Activated effector memory CD4-positive, alpha-beta T cell treated with Interleukin-2 at 50 U/mL for 16 hours (primary cell): ENCODE measurements around the gene ATP6V1C2.

Experiments
- DNase-seq: peaks from one replicate; pipeline ENCODE4 v3.0.0-alpha.2; 2020

Gene ATP6V1C2

DNA sequence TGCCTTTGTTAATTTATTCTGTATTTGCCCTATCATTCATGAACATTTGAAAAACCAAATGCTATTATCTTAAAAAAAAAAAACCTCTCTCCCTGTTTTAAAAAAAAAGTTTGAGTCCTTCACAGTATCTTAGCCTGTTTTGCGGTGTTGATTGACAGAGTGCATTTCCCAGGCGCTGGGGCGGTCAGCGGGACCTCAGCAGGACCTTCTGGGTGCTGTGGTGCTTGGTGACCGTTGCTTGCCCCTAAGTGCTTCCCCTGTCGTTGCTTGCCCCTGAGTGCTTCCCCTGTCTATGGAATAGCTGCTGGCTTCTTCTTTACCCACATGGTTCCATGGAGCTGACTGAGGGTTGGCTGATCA, 12.1 kb downstream of the ATP6V1C2 start:
- no peak for DNase-seq

- DNase-seq = no peak
These were observed 12.6 kb downstream of the ATP6V1C2 start for GRCh38 chr2:10733980-10734379.

- DNase-seq = no peak
These were observed 16.8 kb downstream of the ATP6V1C2 start for GRCh38 chr2:10738192-10738591.

GRCh38 chr2:10740226-10740625, 18.8 kb downstream of the ATP6V1C2 start:
- DNase-seq = no peak

DNA sequence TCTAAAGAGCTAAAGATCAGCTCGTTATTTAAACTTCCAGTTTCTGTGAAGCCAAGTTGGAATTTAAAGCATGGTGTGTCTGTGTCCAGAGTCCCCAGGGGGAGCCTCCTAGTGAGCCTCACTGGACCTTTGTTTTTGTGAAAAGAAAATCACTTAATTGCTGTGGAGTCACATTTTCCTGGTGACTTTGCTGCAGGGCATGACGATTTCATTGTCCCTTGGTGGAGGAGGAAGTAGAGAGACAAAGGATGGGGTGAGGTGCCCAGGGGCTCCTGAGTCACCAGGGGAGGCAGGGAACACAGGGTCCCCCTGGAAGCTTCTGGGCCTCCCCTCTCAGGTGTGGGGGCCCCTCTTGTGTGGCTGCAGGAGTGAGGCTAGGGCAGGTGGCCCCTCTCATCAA, 19.7 kb downstream of the ATP6V1C2 start:
- no peak for DNase-seq

- DNase-seq = no peak
These were observed 21.2 kb downstream of the ATP6V1C2 start for GRCh38 chr2:10742666-10743065.

DNA sequence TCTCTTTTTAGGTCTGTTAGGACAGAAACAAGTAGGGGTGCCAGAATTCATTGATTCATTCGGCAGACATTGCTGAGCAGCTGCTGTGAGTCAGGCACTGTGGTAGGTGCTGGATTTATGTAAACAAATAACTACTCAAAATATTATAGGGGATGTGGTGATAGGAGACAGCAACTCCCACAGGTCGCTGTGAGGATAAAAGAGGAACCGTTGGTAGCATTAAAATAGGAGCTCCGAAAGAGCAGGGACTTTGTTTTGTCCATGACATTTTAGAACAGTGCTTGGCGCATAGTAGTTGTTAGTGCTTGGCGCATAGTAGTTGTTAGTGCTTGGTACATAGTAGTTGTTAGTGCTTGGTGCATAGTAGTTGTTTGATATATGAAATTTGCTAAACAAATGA, 29.2 kb downstream of the ATP6V1C2 start:
- no peak for DNase-seq

GRCh38 chr2:10752236-10752635, 30.8 kb downstream of the ATP6V1C2 start:
- DNase-seq = no peak

GRCh38 chr2:10753156-10753555, 31.7 kb downstream of the ATP6V1C2 start:
- DNase-seq = no peak

DNA sequence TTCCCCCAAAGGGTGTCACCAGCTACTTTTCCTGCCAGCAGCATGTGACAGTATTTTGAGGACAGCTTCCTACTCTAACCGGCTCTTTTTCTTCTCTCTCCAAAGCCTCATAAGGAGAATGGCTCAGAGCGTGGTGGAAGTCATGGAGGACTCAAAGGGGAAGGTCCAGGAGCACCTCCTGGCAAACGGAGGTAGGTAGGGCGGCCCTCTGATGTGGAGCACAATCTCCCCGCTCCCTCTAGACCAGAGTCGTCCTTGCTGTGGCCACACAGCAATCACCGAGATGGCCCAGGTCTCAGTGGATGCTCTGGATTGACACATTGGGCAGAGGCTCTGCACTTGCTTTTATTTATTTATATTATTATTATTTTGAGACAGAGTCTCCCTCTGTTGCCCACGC, 32.4 kb downstream of the ATP6V1C2 start:
- no peak for DNase-seq

- no peak for DNase-seq
These were observed 34.2 kb downstream of the ATP6V1C2 start for GRCh38 chr2:10755621-10756020.

DNA sequence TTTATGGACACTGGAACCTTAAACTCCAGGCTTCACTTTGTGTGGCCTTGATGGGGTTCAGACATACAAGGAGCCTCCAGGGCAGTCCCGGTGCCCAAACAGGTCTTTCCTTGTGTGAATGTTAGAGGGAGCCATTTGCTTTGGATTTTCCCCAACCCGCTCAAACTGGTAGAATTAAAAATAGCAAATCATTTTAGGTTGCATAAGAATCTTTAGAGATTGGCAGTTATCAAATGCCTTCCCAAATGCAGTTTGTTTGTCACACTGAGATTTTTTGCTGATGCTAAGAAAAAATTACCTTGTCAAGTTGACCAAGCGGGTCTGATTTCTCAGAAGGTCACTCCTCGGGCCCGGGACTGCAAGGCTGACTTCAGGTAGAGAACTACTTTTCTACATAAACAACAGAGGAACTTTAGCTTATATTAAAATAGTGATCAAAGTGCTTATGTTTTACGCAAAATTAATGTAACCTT, 36.4 kb downstream of the ATP6V1C2 start:
- no peak for DNase-seq

DNA sequence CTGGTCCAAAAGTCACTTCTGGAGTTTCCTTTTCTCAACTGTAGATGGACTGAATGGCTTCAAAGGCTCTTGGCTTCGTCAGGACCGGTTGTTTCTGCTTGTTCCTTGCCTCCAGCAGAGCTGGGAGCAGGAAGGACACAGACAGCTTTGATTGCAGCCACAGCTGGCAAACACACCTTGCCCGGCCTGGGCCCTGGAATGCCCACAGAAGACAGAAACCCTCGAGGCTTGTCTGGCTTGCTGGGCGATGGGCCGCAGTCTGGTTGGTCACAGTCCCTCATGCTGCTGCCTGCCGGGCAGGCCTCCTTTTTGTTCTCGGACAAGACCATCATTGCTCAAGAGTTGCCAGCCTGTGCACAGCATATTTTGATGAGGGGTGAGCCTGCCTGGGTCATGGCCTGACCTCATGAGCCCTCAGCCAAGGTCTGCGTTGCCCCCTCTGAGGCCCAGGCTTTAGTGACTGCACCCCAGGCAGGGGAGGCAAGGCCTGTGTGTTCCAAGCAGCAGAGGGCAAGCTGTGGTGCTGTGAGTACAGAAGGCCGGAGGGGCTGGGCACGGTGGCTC, 37.8 kb downstream of the ATP6V1C2 start:
- DNase-seq = no peak

- no peak for DNase-seq
These were observed 39.5 kb downstream of the ATP6V1C2 start for GRCh38 chr2:10760794-10761504.

- no peak for DNase-seq
These were observed 40.2 kb downstream of the ATP6V1C2 start for GRCh38 chr2:10761591-10761990.

GRCh38 chr2:10762651-10763460, 41.4 kb downstream of the ATP6V1C2 start:
- DNase-seq = no peak

DNA sequence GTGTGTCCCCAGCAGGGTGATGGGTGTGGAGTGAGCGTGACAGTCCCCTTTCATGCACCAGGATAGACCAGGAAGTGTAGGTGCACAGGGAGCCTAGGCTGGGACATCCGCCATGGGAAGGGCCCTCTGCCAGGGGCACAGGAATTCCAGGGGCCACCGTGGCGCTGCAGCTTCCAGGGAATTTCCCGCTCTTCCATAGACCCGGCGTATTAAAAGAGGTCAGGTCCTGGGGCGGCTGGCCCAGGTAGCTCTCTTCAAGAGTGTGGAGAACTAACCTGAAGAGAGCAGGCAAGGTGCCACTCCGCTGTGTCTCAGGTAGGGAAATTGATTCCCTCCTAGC, 42.0 kb downstream of the ATP6V1C2 start:
- DNase-seq = no peak

DNA sequence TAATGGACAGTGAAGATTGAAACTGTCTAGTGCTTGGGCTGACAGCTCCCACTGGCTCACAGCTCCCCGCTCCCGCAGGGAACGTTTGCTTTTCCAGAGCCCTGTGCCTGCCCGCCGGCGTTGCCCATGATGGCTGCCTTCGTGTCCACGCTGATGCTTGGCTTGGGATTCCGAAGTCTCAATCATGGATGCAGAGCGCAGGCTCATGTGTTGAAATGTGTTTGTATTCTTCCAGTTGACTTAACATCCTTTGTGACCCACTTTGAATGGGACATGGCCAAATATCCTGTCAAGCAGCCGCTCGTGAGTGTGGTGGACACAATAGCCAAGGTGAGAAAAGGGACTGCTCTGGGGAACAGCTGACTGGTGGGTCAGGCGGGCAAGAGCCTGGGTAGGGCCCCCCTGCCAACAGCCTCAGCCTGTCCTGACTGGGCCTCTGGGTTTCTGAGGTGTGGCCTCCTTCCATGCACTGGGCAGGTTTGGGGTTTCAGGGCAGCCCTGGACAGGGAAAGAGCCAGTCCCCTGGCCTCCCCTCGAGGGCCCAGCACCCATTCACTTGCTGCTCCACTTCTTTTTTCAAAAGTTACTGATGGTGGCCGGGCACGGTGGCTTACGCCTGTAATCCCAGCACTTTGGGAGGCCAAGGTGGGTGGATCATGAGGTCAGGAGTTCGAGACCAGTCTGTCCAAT, 42.8 kb downstream of the ATP6V1C2 start:
- no peak for DNase-seq

- no peak for DNase-seq
These were observed 43.5 kb downstream of the ATP6V1C2 start for GRCh38 chr2:10764896-10765295.

DNA sequence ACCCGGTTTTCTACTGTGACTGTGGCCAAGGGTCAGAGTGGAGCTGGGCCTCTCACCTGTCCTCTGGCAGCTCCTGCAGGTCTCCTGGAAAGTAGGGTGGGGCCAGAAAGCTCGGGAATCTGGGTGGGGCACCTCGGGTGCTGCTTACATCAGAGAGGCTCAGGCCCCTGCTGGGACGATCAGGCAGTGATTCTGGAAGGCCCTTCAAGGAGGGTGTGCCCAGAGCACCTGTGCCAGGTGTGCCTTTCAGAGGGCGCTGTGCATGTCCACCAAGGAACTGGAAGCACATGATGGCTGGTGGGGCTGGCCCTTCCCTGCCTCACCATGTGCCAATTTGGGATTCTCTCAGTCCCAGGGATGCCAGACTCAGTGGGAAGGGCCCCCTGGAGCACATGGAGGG, 44.0 kb downstream of the ATP6V1C2 start:
- no peak for DNase-seq

DNA sequence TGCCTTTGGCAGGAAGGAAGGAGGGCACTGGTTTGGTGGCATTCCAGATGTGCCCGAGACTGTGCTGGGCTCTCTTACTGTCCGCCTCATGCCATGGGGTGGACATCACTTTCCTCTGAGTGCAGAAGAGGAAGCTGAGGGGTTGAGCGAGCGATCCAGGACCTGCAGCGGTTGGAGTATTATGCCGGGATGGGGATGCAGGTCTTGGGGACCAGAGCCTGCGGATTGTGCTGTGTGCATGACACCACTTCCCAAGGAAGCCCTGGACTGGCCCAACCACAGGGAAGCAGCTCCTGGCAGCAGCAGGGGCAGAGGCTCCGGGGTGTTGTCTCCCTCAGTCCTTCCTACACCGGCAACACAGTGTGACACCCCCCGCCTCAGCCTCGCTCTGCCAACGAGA, 44.5 kb downstream of the ATP6V1C2 start:
- no peak for DNase-seq

- no peak for DNase-seq
These were observed 46.7 kb downstream of the ATP6V1C2 start for GRCh38 chr2:10768063-10768507.

GRCh38 chr2:10770956-10771750, 49.7 kb downstream of the ATP6V1C2 start:
- no peak for DNase-seq
